G401 (cell line): ENCODE data around the gene EGLN1. TPM values are rescaled to one million over a fixed set of nuclear protein-coding genes. Genes with fewer than 3 reads are reported as not detected.

Experiments
- DNase-seq: peaks from one replicate; pipeline ENCODE4 v3.0.0-alpha.2; 2015; ENCODE audit warnings: low spot score
- in situ Hi-C: cut with HindIII; loops from 2 replicates; pipeline ENCODE4 v1.10.0; 2016; ENCODE audit warnings: low sequenced_read_pairs, mixed read lengths
- total RNA-seq: library from RNA; depleted of rRNA; stranded (reverse); fragments of >200 nt; shearing (Covaris generic); gene quantifications from 2 replicates; pipeline ENCODE4 v1.2.3, GENCODE V29; 2014

EGLN1 gene
- total RNA-seq, 1 experiment from 2014 or later = 21.6 TPM

- DNase-seq = no peak
- in situ Hi-C loops = no loop called here
These were observed 83.6 kb downstream of the EGLN1 start, which contains the start of gene SPRTN for GRCh38 chr1:231338270-231339128. SPRTN (plus strand) TSS chr1:231338293; CDS start chr1:231338384, 91 bp downstream.

DNA sequence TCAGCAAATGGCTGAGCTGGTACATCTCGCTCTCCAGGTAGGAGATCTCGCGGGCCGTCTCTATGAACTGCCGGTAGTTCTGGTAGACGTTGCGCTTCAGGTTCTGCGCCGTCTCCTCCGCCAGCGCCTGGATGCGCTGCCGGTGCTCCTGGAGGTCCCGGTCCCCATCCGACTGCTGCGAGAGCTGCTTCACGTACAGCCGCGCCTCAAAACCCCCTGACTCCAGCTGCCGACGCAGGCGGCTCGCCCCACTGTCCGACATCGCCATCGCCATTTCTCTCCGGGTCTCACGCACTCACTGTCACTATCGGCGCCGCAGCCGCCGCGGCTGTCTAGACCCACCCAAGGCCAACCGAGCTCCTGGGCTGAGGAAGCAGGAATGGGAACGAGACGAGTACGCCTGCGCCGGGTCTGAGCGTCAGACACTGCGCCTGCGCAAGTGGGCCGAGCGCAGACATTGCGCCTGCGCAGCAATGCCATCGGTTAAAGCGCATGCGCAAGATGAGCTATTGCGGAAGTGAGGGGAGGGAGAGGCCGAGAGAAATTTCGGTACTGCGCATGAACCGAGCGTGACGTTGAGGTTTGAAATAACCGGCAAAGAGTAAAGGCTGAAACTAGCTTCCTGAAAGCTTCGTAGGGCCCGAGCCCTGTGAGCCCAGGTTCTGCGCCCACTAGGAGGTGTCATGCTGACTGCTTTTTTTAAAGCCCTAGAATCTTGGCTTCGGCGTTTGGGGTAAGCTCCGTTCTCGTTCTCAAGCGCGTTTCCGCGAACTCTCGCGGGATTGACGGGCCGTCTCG, 84.4 kb downstream of the EGLN1 start, which contains the start of gene EXOC8:
EXOC8 (minus strand) TSS at position 381 of the 798 bp plus-strand sequence; CDS start at position 274, 107 bp downstream.
- in situ Hi-C loops = no loop called here
- peak; percentile 97 for DNase-seq

- DNase-seq = peak; percentile 16
- in situ Hi-C loops = no loop called here
These were observed 85.0 kb downstream of the EGLN1 start for GRCh38 chr1:231337043-231337471.

DNA sequence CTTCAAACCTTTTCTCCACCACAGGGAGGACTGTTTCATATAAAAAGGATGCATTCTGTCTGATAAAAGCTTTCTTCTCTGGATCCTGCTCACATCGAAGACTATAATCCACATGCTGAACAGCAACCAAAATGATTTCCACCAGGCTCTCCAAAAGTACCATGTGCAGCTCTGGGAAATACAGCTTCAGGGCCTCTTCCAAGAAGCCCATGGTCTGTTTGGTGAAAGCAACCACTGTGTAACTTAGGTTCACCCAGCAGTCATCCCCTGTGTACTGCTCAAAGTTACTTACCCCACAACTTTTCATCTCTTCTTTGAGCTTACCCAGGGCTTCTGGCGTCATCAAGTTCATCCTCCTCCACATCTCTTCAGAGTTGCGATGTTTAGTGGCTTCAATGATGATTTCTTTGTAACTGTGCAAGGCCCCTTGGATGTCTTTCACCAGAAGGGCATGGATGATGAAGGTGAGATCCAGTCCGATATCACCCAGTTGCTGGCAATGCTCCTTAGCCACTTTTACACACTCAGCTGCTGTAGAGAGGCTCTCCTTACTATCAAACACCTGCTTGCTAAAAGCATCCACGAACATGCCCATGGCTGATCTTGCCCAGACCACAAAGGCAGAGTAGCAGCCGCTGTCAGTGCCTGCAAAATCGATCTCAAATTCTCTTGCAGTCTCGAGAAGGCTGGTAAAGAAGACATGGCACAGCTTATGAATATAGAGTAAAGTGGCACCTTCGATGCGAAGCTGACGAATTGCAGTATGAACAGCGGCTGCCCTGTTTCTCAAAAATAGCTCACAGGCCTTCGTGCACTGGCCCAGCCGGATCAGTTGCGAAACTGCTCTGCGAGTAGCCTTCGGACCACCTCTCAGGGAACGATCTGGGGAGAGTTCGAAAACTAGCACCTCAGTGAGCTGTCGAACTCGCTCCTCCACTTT, 86.2 kb downstream of the EGLN1 start:
- in situ Hi-C loops = no loop called here
- no peak for DNase-seq

DNA sequence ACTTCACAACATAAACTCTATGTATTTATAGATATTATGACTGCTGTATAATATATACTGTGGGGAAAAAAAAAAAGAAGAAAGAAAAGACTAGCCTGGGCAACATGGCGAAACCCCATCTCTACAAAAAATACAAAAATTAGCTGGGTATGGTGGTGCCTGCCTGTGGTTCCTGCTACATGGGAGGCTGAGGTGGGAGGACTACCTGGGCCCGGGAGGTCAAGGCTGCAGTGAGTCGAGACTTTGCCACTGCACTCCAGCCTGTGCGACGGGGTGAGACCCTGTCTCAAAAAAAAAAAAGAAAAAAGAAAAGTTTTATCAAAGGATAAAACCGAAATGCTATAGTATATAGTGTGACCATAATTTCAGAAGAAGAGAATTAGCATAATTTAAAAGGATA, 87.1 kb downstream of the EGLN1 start:
- no peak for DNase-seq
- in situ Hi-C loops = no loop called here

DNA sequence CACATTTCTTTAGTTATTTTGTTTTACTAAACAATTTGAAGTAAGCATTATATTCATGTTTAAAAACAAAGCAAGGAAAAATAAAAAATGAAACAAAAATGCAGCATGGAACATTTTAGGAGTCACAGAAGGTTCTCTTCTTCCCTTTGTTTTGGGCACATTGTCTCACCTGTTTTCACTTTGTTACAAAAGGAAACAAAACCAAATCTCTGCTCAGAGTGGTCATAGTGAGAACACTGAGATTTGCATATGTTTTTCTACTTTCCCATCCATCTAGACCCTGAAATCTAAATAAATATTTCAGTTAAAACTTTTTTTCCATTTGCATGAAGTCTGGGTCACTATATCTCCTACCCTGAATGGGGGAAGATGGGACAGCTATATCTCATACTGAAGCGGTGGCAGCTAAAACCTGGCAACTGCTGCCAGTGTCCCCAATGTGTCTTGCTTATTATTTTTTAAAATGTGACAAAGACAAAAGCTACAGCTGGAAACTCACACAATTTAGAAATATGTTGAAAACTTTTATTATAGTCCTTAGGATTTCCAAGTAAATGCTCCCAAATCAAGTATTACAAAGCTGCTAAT, 87.9 kb downstream of the EGLN1 start:
- DNase-seq = no peak
- in situ Hi-C loops = no loop called here

DNA sequence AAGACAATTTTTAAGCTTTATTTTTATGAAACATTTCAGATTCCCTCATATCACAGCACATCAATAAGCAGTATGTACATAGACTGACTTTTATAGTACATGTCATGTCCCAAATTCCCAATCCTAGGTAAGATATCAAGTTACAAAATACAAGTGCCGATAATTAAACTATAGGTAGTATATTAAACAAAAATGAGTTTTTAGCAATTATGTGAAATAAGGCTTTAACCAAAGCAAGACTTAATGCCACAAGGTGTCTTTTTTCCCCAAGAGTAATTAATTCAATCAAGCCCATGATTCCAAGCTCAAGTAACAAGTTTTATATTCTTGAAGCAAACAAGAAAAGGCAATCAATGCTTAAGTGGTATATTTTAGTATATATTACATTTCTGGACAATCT, 89.3 kb downstream of the EGLN1 start:
- no peak for DNase-seq
- in situ Hi-C loops = no loop called here

DNA sequence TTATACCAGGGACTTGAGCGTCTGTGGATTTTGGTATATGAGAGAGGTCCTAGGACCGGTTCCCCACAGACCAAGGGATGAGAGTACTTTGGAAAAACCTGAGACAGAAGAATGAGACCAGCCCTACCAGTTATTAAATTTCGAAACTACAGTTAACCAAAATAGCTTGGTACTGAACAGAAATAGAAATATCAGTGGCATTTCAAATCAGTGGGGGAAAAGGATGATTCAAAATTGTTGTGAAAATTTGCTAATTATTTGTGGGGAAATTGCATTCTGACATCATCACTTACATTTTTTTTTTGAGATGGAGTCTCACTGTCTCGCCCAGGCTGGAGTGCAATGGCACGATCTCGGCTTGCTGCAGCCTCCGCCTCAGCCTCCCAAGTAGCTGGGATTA, 92.6 kb downstream of the EGLN1 start:
- DNase-seq = no peak
- in situ Hi-C loops = no loop called here

GRCh38 chr1:231327617-231328016, 94.5 kb downstream of the EGLN1 start:
- no peak for DNase-seq
- in situ Hi-C loops = no loop called here

DNA sequence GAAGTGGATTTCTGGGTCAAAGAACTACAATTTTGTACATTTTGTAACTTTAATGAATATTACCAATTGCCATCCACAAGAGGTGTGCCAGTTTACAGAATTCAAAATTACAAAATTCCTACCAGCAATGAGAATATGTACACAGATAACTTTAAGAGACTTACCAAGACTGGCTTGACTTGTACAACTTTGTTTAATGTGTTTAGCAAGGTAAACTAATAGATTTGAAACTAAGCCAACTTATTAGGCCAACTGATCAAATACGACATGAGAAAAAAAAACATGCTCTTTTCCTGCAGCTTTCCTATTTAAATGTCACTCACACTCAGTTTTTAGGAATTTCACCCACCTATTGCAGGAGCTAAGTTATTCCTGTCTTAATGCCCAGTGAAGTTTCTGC, 95.8 kb downstream of the EGLN1 start:
- in situ Hi-C loops = no loop called here
- DNase-seq = no peak

DNA sequence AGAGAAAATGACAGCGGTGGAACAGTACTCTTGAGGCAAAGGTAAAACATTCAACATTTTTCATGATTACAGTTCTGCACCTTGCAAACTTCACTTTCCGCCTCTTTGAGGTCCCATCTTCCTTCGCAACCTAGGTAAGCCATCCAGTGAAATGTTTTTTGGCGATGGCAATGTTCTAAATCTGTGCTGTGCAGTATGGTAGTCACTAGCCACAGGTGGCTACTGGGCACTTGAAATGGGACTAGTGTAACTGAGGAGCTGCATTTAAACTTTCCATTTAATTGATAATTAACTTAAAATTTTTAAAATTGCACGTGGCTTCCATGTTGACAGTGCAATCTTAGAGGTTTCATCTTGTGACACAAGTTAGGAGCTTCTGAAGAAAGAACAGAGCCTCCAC, 97.4 kb downstream of the EGLN1 start:
- in situ Hi-C loops = no loop called here

GRCh38 chr1:231322880-231323530, 99.1 kb downstream of the EGLN1 start:
- in situ Hi-C loops = no loop called here
- DNase-seq = no peak

More for the DNA sequence above, 97.4 kb downstream of the EGLN1 start:
- DNase-seq = no peak

GRCh38 chr1:231319080-231319479, 103.0 kb downstream of the EGLN1 start:
- no peak for DNase-seq
- in situ Hi-C loops = no loop called here

DNA sequence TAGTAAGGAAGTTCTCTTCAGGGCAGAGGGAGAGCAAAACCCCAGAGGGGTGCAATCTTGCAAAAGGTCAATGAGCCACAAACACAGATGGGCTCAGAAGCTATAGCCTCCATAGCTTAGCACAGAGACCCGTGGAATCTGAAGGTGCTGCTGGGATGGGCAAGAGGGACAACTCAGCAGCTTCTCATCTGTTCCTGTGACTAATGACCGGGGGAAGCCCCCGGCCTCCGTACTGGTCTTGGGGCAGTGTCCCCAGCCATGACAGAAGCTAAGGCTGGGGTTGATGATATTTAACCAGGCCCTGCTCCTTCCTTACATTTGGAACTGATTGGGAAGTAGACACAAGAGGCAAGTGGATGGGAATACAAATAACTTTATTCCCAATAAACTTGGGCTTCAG, 103.5 kb downstream of the EGLN1 start:
- no peak for DNase-seq
- in situ Hi-C loops = no loop called here

- DNase-seq = no peak
These were observed 104.1 kb downstream of the EGLN1 start for GRCh38 chr1:231318015-231318355.

GRCh38 chr1:231317306-231318014, 104.6 kb downstream of the EGLN1 start:
- in situ Hi-C loops = no loop called here
- DNase-seq = no peak

More at GRCh38 chr1:231318015-231318355, 104.1 kb downstream of the EGLN1 start:
- in situ Hi-C loops = no loop called here

DNA sequence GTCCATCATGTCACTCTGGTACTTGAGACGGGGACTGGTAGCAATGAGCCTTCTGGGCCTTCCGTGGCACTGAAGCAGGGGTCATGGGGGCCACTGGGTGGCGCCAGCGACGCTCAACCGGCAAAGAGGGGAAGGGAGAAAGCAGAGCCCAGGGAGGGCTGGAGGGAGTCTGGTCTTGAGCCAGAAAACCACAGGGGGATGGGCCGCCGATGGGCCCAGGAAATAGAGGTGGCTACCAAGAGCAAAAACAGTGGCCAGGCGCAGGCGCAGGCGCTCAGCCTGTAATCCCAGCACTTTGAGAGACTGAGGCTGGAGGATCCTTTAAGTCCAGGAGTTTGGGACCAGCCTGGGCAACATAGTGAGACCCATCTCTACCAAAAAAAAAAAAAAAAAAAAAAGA, 106.2 kb downstream of the EGLN1 start:
- no peak for DNase-seq
- in situ Hi-C loops = no loop called here
